ENCODE measurements around the gene PTBP2.

DNA sequence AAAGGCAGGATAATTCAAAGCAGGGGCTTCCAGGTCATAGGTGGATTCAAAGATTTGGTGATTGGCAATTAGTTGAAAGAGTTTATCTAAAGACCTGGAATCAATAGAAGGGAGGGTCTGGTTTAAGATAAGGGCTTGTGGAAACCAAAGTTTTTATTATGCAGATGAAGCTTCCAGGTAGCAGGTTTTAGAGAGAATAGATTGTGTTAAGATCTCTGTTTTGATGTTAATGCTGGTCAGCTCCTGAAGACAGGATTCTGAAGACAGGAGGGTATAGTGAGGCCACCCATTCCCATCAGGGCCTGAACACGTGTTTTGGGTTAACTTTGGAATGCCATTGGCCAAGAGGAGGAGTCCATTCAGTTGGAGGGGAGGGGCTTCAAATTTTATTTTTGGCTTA lies 6.1 kb upstream of the PTBP2 start:
- TF ChIP-seq, protein P1, sequence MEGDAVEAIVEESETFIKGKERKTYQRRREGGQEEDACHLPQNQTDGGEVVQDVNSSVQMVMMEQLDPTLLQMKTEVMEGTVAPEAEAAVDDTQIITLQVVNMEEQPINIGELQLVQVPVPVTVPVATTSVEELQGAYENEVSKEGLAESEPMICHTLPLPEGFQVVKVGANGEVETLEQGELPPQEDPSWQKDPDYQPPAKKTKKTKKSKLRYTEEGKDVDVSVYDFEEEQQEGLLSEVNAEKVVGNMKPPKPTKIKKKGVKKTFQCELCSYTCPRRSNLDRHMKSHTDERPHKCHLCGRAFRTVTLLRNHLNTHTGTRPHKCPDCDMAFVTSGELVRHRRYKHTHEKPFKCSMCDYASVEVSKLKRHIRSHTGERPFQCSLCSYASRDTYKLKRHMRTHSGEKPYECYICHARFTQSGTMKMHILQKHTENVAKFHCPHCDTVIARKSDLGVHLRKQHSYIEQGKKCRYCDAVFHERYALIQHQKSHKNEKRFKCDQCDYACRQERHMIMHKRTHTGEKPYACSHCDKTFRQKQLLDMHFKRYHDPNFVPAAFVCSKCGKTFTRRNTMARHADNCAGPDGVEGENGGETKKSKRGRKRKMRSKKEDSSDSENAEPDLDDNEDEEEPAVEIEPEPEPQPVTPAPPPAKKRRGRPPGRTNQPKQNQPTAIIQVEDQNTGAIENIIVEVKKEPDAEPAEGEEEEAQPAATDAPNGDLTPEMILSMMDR (conservative IDR thresholded peaks at IDR 0.05; ENCODE audit: low read depth, low read length): no peak
- TF ChIP-seq EZH2 (IDR thresholded peaks at IDR 0.05; ENCODE audit: borderline replicate concordance, low read depth, low read length, poor library complexity, severe bottlenecking): no peak
